CD4-positive, alpha-beta T cell (primary cell): Measurements from ENCODE around the gene CHRM5. TPM values are rescaled to one million over a fixed set of nuclear protein-coding genes. Genes with fewer than 3 reads are reported as not detected.
"Not testable (repeated sequence)": the region's sequence is repeated elsewhere in the genome, so short reads cannot be mapped to it uniquely, and the experiment has no call there.

Experiments used
- ATAC-seq: fragments of 200-7000 bp; cut with Tn5 transposase; one replicate; pipeline ENCODE4 v1.10.0; 2022; ENCODE audit warnings: mild to moderate bottlenecking; ENCODE audit not compliant: poor library complexity
- CTCF ChIA-PET: fragments of 350-600 bp; sonication (Branson Sonifier 250); formaldehyde crosslinking; loops from one replicate; lab custom pipeline; 2021; ENCODE audit warnings: antibody characterized with exemption, inconsistent platforms; lab: Charles Lee
- POLR2A ChIA-PET: fragments of 350-600 bp; sonication (Branson Sonifier 250); formaldehyde crosslinking; loops from one replicate; lab custom pipeline; 2021; ENCODE audit warnings: antibody characterized with exemption, inconsistent platforms; lab: Charles Lee
- DNase-seq, 14 experiments: peaks; one replicate each; pipeline ENCODE4 v3.0.0-alpha.2; 2013 to 2020; ENCODE audit warnings: mixed read lengths in 2 of 14
- H3K27ac ChIP-seq, 2 donors: one replicate each; pipeline versions ENCODE4 v1.5.1 to v1.7.0; 2013; ENCODE audit warnings: low read length in 2 of 2, low read depth in 1 of 2, mild to moderate bottlenecking in 1 of 2
- H3K27me3 ChIP-seq, 2 experiments: 1 replicate in 1 of 2; 2 replicates in 1 of 2; pipeline versions ENCODE4 v1.6.1 to v1.7.0; 2013; ENCODE audit warnings: low read length in 2 of 2, control low read depth in 1 of 2, mild to moderate bottlenecking in 1 of 2, moderate library complexity in 1 of 2; ENCODE audit not compliant: insufficient read depth in 2 of 2, control insufficient read depth in 1 of 2
- H3K36me3 ChIP-seq: one replicate; pipeline ENCODE4 v1.6.1; 2013; ENCODE audit warnings: low read length, control low read depth; ENCODE audit not compliant: insufficient read depth
- H3K4me1 ChIP-seq: one replicate; pipeline ENCODE4 v1.6.1; 2013; ENCODE audit warnings: low read length, control low read depth; ENCODE audit not compliant: insufficient read depth
- H3K4me3 ChIP-seq: one replicate; pipeline ENCODE4 v1.5.1; 2013; ENCODE audit warnings: mild to moderate bottlenecking, low read length, moderate library complexity
- H3K9me3 ChIP-seq, 2 experiments: 1 replicate in 1 of 2; 2 replicates in 1 of 2; pipeline versions ENCODE4 v1.6.1 to v1.7.0; 2013; ENCODE audit warnings: low read length in 2 of 2, mild to moderate bottlenecking in 2 of 2, control low read depth in 1 of 2, moderate library complexity in 1 of 2; ENCODE audit not compliant: control insufficient read depth in 1 of 2, insufficient read depth in 1 of 2
- H3K27ac Mint-ChIP-seq: one replicate; pipeline ENCODE4 v1.8.0; 2020; ENCODE audit warnings: mixed read lengths
- H3K27me3 Mint-ChIP-seq: one replicate; pipeline ENCODE4 v1.8.0; 2021; ENCODE audit warnings: mixed read lengths
- H3K36me3 Mint-ChIP-seq: one replicate; pipeline ENCODE4 v1.8.0; 2021; ENCODE audit warnings: low read depth, mixed read lengths
- H3K4me1 Mint-ChIP-seq: one replicate; pipeline ENCODE4 v1.8.0; 2021; ENCODE audit warnings: low read depth, mixed read lengths
- H3K4me3 Mint-ChIP-seq: one replicate; pipeline ENCODE4 v1.8.0; 2020; ENCODE audit warnings: mild to moderate bottlenecking, mixed read lengths
- H3K9me3 Mint-ChIP-seq: one replicate; pipeline ENCODE4 v1.8.0; 2020; ENCODE audit warnings: mixed read lengths
- CTCF ChIP-seq: fragments of 200-600 bp; IDR thresholded peaks from one replicate; pipeline ENCODE4 v1.8.0; 2022; ENCODE audit warnings: antibody characterized with exemption, mild to moderate bottlenecking
- intact Hi-C, 2 experiments: fragments of 100-400 bp; cut with DNase I in 1 of 2; cut with micrococcal nuclease in 1 of 2; formaldehyde crosslinking; loops; one replicate each; pipeline versions ENCODE4 v1.15.1 to v1.9.0; 2023 to 2025; cut with DNase I, micrococcal nuclease
- total RNA-seq, 174 experiments: library from RNA in 2 of 174; stranded (reverse) in 2 of 174; gene quantifications; one replicate each; pipeline ENCODE4 v1.2.3 and lab custom pipeline; 2021 to 2026

Gene CHRM5
- total RNA-seq, 2 experiments from 2014 or later = not detected

GRCh38 chr15:34049112-34049511 lies 80.8 kb downstream of the CHRM5 start:
- H3K36me3 ChIP-seq = no peaks in the 10 kb centered on the region
- peaks cover 15% of the 10 kb centered on the region for H3K9me3 Mint-ChIP-seq
- ATAC-seq (no peak), DNase-seq (no peak)
- ChIA-PET POLR2A (interaction anchor here (1.1 kb wide), 1 partner anchor 10 kb away, joined by 3 read pairs; the partner anchor contains the start of gene AVEN), CTCF (no interaction called here)
- H3K27ac ChIP-seq = no peak overlapping the region
- H3K4me1 Mint-ChIP-seq = no peaks in the 10 kb centered on the region
- no peaks in the 10 kb centered on the region for H3K27me3 Mint-ChIP-seq
- no peaks in the 10 kb centered on the region for H3K27me3 ChIP-seq
- H3K36me3 Mint-ChIP-seq = peaks cover 29% of the 10 kb centered on the region
- intact Hi-C loops = no loop called here
- TF ChIP-seq CTCF = no peak
- H3K4me3 Mint-ChIP-seq = no peak overlapping the region
- no peaks in the 10 kb centered on the region for H3K4me1 ChIP-seq
- no peak overlapping the region for H3K27ac Mint-ChIP-seq
- H3K4me3 ChIP-seq = no peak overlapping the region
- peaks cover 5 to 8% of the 10 kb centered on the region in 2 experiments for H3K9me3 ChIP-seq

GRCh38 chr15:34050385-34050784 lies 82.1 kb downstream of the CHRM5 start:
- intact Hi-C loops, H3K4me3 ChIP-seq, H3K4me1 Mint-ChIP-seq, H3K36me3 ChIP-seq, CTCF ChIA-PET, H3K9me3 ChIP-seq, H3K4me3 Mint-ChIP-seq, DNase-seq, H3K27me3 Mint-ChIP-seq, H3K27ac Mint-ChIP-seq, H3K27me3 ChIP-seq, ATAC-seq, H3K4me1 ChIP-seq, H3K27ac ChIP-seq: not testable (repeated sequence)
- peaks cover 15% of the 10 kb centered on the region for H3K9me3 Mint-ChIP-seq
- POLR2A ChIA-PET = interaction anchor here (0.6 to 1.1 kb wide), 2 partner anchors 11 to 456 kb away, joined by 3 to 4 read pairs; partner anchors contain the start of gene AVEN
- H3K36me3 Mint-ChIP-seq = peaks cover 29% of the 10 kb centered on the region

- peaks cover 15% of the 10 kb centered on the region for H3K9me3 Mint-ChIP-seq
- H3K27me3 ChIP-seq = no peaks in the 10 kb centered on the region
- no peak overlapping the region for H3K4me3 ChIP-seq
- POLR2A ChIA-PET = interaction anchor here (0.9 kb wide), 1 partner anchor 16 kb away, joined by 4 read pairs; the partner anchor contains the start of gene AVEN
- no peak overlapping the region for H3K4me3 Mint-ChIP-seq
- TF ChIP-seq CTCF = no peak
- no peaks in the 10 kb centered on the region for H3K36me3 ChIP-seq
- H3K36me3 Mint-ChIP-seq = peaks cover 27% of the 10 kb centered on the region
- H3K27me3 Mint-ChIP-seq = no peaks in the 10 kb centered on the region
- no peaks in the 10 kb centered on the region for H3K4me1 Mint-ChIP-seq
- ATAC-seq = no peak
- no peak overlapping the region for H3K27ac ChIP-seq
- H3K4me1 ChIP-seq = no peaks in the 10 kb centered on the region
- peaks cover 5 to 8% of the 10 kb centered on the region in 2 experiments for H3K9me3 ChIP-seq
- DNase-seq = no peak
- intact Hi-C loops = no loop called here
- CTCF ChIA-PET = no interaction called here
- no peak overlapping the region for H3K27ac Mint-ChIP-seq
These were observed 85.9 kb downstream of the CHRM5 start for GRCh38 chr15:34054081-34054707.
